Mucosa of rectum (tissue), 2 donors: ENCODE results near the gene PKP1.

ENCODE experiments used
- H3K27ac ChIP-seq, 2 donors: one replicate each; pipeline ENCODE4 v1.7.0; 2013; ENCODE audit warnings: inconsistent platforms in 2 of 2, low read depth in 2 of 2, low read length in 2 of 2
- H3K27me3 ChIP-seq, 2 donors: one replicate each; pipeline ENCODE4 v1.7.0; 2013; ENCODE audit warnings: low read length in 2 of 2; ENCODE audit not compliant: control insufficient read depth in 2 of 2, insufficient read depth in 2 of 2
- H3K36me3 ChIP-seq, 2 donors: one replicate each; pipeline ENCODE4 v1.7.0; 2013; ENCODE audit warnings: low read length in 2 of 2; ENCODE audit not compliant: control insufficient read depth in 2 of 2, insufficient read depth in 2 of 2
- H3K4me1 ChIP-seq, 2 donors: one replicate each; pipeline ENCODE4 v1.7.0; 2013; ENCODE audit warnings: low read length in 2 of 2, mild to moderate bottlenecking in 1 of 2; ENCODE audit not compliant: control insufficient read depth in 2 of 2, insufficient read depth in 2 of 2
- H3K4me3 ChIP-seq, 2 donors: one replicate each; pipeline ENCODE4 v1.7.0; 2013; ENCODE audit warnings: low read length in 2 of 2
- H3K9ac ChIP-seq, 2 donors: one replicate each; pipeline ENCODE4 v1.7.0; 2013; ENCODE audit warnings: low read length in 2 of 2, low read depth in 1 of 2, mild to moderate bottlenecking in 1 of 2
- H3K9me3 ChIP-seq, 2 donors: one replicate each; pipeline ENCODE4 v1.7.0; 2013; ENCODE audit warnings: low read length in 2 of 2; ENCODE audit not compliant: control insufficient read depth in 2 of 2
- donor health status: healthy.
- donor health status: Normal muscosa, but diverticular disease.

Gene PKP1

GRCh38 chr1:201374364-201374763, 91.1 kb downstream of the PKP1 start:
- no peaks in the 10 kb centered on the region for H3K36me3 ChIP-seq
- H3K4me1 ChIP-seq = no peaks in the 10 kb centered on the region
- H3K27me3 ChIP-seq = peaks cover 18 to 32% of the 10 kb centered on the region in 2 donors
- no peak overlapping the region for H3K27ac ChIP-seq
- no peaks in the 10 kb centered on the region for H3K9me3 ChIP-seq
- no peak overlapping the region for H3K4me3 ChIP-seq
- H3K9ac ChIP-seq = no peak overlapping the region

- Histone ChIP-seq H3K4me3 (no peak overlapping the region), H3K36me3 (no peaks in the 10 kb centered on the region), H3K9ac (no peak overlapping the region), H3K9me3 (no peaks in the 10 kb centered on the region), H3K27ac (no peak overlapping the region), H3K4me1 (no peaks in the 10 kb centered on the region), H3K27me3 (peaks cover 15 to 32% of the 10 kb centered on the region in 2 donors)
Observed at GRCh38 chr1:201375169-201375568, 91.9 kb downstream of the PKP1 start.

GRCh38 chr1:201376107-201376463, 92.8 kb downstream of the PKP1 start:
- no peaks in the 10 kb centered on the region for H3K4me1 ChIP-seq
- H3K36me3 ChIP-seq = no peaks in the 10 kb centered on the region
- H3K27me3 ChIP-seq = peaks cover 15 to 32% of the 10 kb centered on the region in 2 donors
- no peaks in the 10 kb centered on the region for H3K9me3 ChIP-seq
- no peak overlapping the region for H3K27ac ChIP-seq
- H3K4me3 ChIP-seq = no peak overlapping the region
- H3K9ac ChIP-seq = no peak overlapping the region

DNA sequence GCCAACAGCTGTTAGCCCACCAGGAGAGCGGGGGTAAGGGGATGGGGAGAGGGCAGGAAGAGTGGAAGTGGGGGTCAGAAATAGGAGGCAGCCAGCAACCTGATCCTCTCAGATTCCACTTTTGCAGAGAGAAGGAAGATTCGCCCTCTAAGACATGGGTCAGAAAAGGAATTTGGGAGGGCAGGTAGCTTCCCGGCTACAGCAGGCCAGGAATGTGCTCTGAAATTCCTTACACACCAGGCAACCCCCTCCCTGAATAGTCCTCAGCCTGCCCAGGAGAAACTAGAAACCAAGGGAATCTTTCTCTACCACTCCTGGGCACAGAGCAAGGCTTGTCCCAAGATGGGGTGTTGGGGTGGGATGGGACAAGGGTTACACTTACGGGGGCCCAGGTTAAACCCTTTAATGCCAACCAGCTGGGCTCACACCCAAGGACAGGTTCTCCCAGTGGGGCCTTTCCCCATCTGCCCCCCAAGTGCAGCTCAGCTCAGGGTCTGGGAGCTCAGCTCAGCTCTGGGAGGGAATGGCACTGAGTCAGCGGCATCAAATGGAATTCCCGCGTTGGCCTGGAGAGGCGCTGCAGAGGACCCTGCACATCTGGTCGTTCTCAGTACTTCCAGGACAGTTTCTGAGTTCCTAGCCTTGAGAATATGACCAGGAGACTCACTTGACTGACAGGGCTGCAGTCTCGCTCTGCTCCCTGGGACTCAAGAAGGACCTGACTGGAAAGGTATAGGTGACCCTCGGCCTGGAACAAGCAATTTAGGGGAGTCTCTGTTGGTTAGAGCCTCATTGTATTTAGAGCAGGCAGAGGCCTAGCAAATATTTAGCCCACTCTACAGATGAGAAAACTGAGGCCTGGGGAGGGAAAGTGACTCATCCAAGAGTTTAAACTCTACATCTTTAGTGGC, 93.4 kb downstream of the PKP1 start:
- H3K27me3 ChIP-seq = peaks cover 14 to 32% of the 10 kb centered on the region in 2 donors
- peaks cover 0 to 2% of the 10 kb centered on the region in 2 donors for H3K36me3 ChIP-seq
- no peak overlapping the region for H3K9ac ChIP-seq
- H3K9me3 ChIP-seq = no peaks in the 10 kb centered on the region
- no peaks in the 10 kb centered on the region for H3K4me1 ChIP-seq
- H3K4me3 ChIP-seq = no peak overlapping the region
- no peak overlapping the region for H3K27ac ChIP-seq

DNA sequence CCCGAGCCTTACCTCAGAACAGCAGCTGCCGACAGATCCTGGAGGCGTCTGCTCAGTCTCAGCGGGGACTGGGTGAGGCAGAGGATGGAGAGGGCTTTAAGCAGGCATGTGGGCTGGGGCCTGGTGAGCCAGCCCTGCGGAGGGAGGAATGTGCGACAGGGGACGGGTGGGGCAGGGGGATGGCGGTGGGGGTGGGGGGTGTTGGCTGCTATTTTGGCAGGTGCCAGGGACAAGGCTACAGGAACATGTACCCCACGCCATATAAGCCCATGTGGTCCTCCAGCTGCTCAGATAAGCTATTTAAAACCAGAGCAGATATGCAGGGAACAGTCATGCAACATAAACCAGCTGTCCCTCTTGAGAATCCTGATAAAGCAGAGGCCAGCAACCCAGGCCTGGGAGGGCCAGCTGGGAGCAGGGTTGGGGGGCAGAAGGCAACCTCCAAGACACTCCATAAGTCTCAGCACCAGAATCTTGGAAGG, 94.3 kb downstream of the PKP1 start, which contains the start of gene TNNT2:
TSS of gene TNNT2 (minus strand) at position 70 of the 482 bp plus-strand sequence. CDS start 4,426 bp downstream, outside the sequence.
- H3K4me3 ChIP-seq = no peak within 1 kb of the TSS
- peaks cover 1 to 9% of the 10 kb centered on the region in 2 donors for H3K36me3 ChIP-seq
- H3K9ac ChIP-seq = no peak within 1 kb of the TSS
- H3K9me3 ChIP-seq = no peaks in the 10 kb centered on the region
- H3K27me3 ChIP-seq = peaks cover 10 to 29% of the 10 kb centered on the region in 2 donors
- no peaks in the 10 kb centered on the region for H3K4me1 ChIP-seq
- H3K27ac ChIP-seq = no peak within 1 kb of the TSS

GRCh38 chr1:201378804-201379203, 95.5 kb downstream of the PKP1 start:
- H3K9ac ChIP-seq = no peak overlapping the region
- peaks cover 8 to 21% of the 10 kb centered on the region in 2 donors for H3K27me3 ChIP-seq
- H3K4me1 ChIP-seq = no peaks in the 10 kb centered on the region
- H3K4me3 ChIP-seq = no peak overlapping the region
- no peak overlapping the region for H3K27ac ChIP-seq
- peaks cover 10 to 20% of the 10 kb centered on the region in 2 donors for H3K36me3 ChIP-seq
- H3K9me3 ChIP-seq = no peaks in the 10 kb centered on the region

- no peak overlapping the region for H3K27ac ChIP-seq
- no peak overlapping the region for H3K9ac ChIP-seq
- no peak overlapping the region for H3K4me3 ChIP-seq
- peaks cover 2 to 13% of the 10 kb centered on the region in 2 donors for H3K27me3 ChIP-seq
- H3K4me1 ChIP-seq = no peaks in the 10 kb centered on the region
- H3K9me3 ChIP-seq = no peaks in the 10 kb centered on the region
- peaks cover 20 to 22% of the 10 kb centered on the region in 2 donors for H3K36me3 ChIP-seq
Observed at GRCh38 chr1:201379733-201380242, 96.5 kb downstream of the PKP1 start.

DNA sequence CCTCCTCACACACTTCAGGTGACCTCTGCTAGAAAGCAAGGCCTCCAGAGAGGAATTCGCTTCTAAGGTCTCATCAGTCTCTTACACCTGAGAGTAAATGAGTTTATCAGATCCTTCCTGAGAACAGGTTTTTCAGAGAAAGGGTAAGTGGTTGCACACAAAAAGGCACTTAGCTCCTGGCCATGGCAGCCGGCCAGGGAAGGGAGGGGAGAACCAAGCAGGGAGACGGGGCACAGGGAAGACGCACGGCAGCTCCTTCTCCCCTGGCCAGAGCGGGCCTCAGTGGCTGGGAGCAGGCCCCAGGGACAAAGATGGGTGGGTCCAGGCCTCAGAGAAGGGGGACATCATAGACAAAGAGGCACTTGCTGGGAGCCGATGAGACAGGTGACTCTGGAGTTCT, 97.8 kb downstream of the PKP1 start:
- Histone ChIP-seq H3K9me3 (no peaks in the 10 kb centered on the region), H3K4me3 (no peak overlapping the region), H3K36me3 (peaks cover 26 to 32% of the 10 kb centered on the region in 2 donors), H3K9ac (no peak overlapping the region), H3K27ac (no peak overlapping the region), H3K27me3 (peaks cover 3 to 9% of the 10 kb centered on the region in 2 donors), H3K4me1 (no peaks in the 10 kb centered on the region)
